ENCODE results near the gene TBC1D22A.

Gene TBC1D22A

GRCh38 chr22:47018010-47018910 is 255.8 kb downstream of the TBC1D22A start:
- no peak for TF ChIP-seq OSR1 (CRISPR knock-in tag; IDR thresholded peaks at IDR 0.05)
- no peak for ATAC-seq

GRCh38 chr22:47019012-47019790 is 256.8 kb downstream of the TBC1D22A start:
- TF ChIP-seq ZFP3 (CRISPR knock-in tag; IDR thresholded peaks at IDR 0.05) (no peak), PATZ1 (CRISPR knock-in tag; IDR thresholded peaks at IDR 0.05; ENCODE audit: borderline replicate concordance) (no peak), ZNF8 (CRISPR knock-in tag; IDR thresholded peaks at IDR 0.05) (no peak), ZC3H10 (CRISPR knock-in tag; IDR thresholded peaks at IDR 0.05) (no peak), GLIS3 (CRISPR knock-in tag; IDR thresholded peaks at IDR 0.05) (no peak)
- no peak for ATAC-seq

GRCh38 chr22:47020166-47020565 is 257.7 kb downstream of the TBC1D22A start:
- TF ChIP-seq ZNF70 (CRISPR knock-in tag; IDR thresholded peaks at IDR 0.05), result no peak
- no peak for TF ChIP-seq ZNF8 (CRISPR knock-in tag; IDR thresholded peaks at IDR 0.05)
- no peak for TF ChIP-seq ISL1 (CRISPR knock-in tag; IDR thresholded peaks at IDR 0.05)

GRCh38 chr22:47021371-47022074 is 259.1 kb downstream of the TBC1D22A start:
- no peak for ATAC-seq
- no peak for TF ChIP-seq POU6F1 (CRISPR knock-in tag; IDR thresholded peaks at IDR 0.05; ENCODE audit: borderline replicate concordance, low read depth)
- no peak for TF ChIP-seq ESRRG (CRISPR knock-in tag; IDR thresholded peaks at IDR 0.05)
- no peak for TF ChIP-seq TOX (CRISPR knock-in tag; IDR thresholded peaks at IDR 0.05; ENCODE audit: borderline replicate concordance)
- no peak for TF ChIP-seq RARB (CRISPR knock-in tag; IDR thresholded peaks at IDR 0.05)
- no peak for TF ChIP-seq ISL1 (CRISPR knock-in tag; IDR thresholded peaks at IDR 0.05)
- no peak for TF ChIP-seq TCF4 (CRISPR knock-in tag; IDR thresholded peaks at IDR 0.05; ENCODE audit: borderline replicate concordance)
- TF ChIP-seq ZFP3 (CRISPR knock-in tag; IDR thresholded peaks at IDR 0.05), result no peak
- no peak for TF ChIP-seq TSHZ2 (CRISPR knock-in tag; IDR thresholded peaks at IDR 0.05)
- TF ChIP-seq ZNF565 (CRISPR knock-in tag; conservative IDR thresholded peaks at IDR 0.05; ENCODE audit: low read depth), result no peak
- TF ChIP-seq OSR1 (CRISPR knock-in tag; IDR thresholded peaks at IDR 0.05), result no peak
- no peak for TF ChIP-seq ZFP30 (CRISPR knock-in tag; IDR thresholded peaks at IDR 0.05)
- no peak for TF ChIP-seq CREB5 (CRISPR knock-in tag; IDR thresholded peaks at IDR 0.05; ENCODE audit: low read depth)
- no peak for TF ChIP-seq PPARA (CRISPR knock-in tag; IDR thresholded peaks at IDR 0.05; ENCODE audit: borderline replicate concordance)
- TF ChIP-seq ARNTL (CRISPR knock-in tag; IDR thresholded peaks at IDR 0.05; ENCODE audit: borderline replicate concordance, low read depth), result no peak
- no peak for TF ChIP-seq ZNF8 (CRISPR knock-in tag; IDR thresholded peaks at IDR 0.05)
- no peak for TF ChIP-seq ZC3H10 (CRISPR knock-in tag; IDR thresholded peaks at IDR 0.05)
- TF ChIP-seq CSDC2 (CRISPR knock-in tag; IDR thresholded peaks at IDR 0.05), result no peak
- no peak for TF ChIP-seq SNAI2 (CRISPR knock-in tag; IDR thresholded peaks at IDR 0.05)

More at GRCh38 chr22:47020166-47020565, 257.7 kb downstream of the TBC1D22A start:
- no peak for ATAC-seq
